ENCODE measurements around the gene ROR1.

DNA sequence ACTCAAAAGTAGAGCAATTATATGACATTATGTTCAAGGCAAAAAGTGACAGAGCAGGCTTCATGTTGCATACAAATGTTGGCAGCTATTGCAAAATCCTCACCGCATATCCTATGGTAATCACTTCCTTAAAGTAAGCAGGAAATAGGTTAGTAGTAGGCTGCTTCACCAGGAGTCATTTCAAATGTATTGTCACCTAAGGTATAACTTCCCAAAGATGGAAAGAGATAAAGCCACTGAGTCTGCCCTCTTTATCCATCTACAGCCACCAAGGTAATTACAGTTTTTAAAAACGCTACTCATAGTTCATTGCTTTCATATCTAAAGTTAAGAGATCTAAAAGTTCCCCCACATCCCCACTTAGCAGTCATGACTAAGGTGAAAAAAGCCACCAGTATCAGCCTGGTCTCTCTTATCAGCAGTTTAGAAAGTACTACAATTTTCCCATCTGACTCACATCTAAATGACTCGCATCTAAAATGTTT is 398.0 kb downstream of the ROR1 start:
- TF ChIP-seq, protein P1, sequence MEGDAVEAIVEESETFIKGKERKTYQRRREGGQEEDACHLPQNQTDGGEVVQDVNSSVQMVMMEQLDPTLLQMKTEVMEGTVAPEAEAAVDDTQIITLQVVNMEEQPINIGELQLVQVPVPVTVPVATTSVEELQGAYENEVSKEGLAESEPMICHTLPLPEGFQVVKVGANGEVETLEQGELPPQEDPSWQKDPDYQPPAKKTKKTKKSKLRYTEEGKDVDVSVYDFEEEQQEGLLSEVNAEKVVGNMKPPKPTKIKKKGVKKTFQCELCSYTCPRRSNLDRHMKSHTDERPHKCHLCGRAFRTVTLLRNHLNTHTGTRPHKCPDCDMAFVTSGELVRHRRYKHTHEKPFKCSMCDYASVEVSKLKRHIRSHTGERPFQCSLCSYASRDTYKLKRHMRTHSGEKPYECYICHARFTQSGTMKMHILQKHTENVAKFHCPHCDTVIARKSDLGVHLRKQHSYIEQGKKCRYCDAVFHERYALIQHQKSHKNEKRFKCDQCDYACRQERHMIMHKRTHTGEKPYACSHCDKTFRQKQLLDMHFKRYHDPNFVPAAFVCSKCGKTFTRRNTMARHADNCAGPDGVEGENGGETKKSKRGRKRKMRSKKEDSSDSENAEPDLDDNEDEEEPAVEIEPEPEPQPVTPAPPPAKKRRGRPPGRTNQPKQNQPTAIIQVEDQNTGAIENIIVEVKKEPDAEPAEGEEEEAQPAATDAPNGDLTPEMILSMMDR (IDR thresholded peaks at IDR 0.05 in 2 of 3, conservative IDR thresholded peaks at IDR 0.05 in 1 of 3; ENCODE audit: borderline replicate concordance in 1 of 3, insufficient read depth in 1 of 3, low read depth in 2 of 3, low read length in 2 of 3) = no peak
- TF ChIP-seq POLR2A (IDR thresholded peaks at IDR 0.05; ENCODE audit: borderline replicate concordance, extremely low read depth, insufficient read depth, insufficient read length) (no peak), SRF (IDR thresholded peaks at IDR 0.05; ENCODE audit: low read depth) (no peak), POLR2AphosphoS5 (IDR thresholded peaks at IDR 0.05; ENCODE audit: low read depth, low read length) (no peak), EZH2 (IDR thresholded peaks at IDR 0.05) (no peak), SP1 (IDR thresholded peaks at IDR 0.05; ENCODE audit: low read depth) (no peak; the same call in 1 of the 2 replicates)
- TF ChIP-seq, protein P2, sequence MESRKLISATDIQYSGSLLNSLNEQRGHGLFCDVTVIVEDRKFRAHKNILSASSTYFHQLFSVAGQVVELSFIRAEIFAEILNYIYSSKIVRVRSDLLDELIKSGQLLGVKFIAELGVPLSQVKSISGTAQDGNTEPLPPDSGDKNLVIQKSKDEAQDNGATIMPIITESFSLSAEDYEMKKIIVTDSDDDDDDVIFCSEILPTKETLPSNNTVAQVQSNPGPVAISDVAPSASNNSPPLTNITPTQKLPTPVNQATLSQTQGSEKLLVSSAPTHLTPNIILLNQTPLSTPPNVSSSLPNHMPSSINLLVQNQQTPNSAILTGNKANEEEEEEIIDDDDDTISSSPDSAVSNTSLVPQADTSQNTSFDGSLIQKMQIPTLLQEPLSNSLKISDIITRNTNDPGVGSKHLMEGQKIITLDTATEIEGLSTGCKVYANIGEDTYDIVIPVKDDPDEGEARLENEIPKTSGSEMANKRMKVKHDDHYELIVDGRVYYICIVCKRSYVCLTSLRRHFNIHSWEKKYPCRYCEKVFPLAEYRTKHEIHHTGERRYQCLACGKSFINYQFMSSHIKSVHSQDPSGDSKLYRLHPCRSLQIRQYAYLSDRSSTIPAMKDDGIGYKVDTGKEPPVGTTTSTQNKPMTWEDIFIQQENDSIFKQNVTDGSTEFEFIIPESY (IDR thresholded peaks at IDR 0.05; ENCODE audit: extremely low read depth, insufficient replicate concordance, low read length) = no peak

Data from HCT116 (cell line).